ENCODE data around the gene LMO7. TPM values are rescaled to one million over a fixed set of nuclear protein-coding genes. Genes with fewer than 3 reads are reported as not detected.
A peak's percentile ranks its signal among the peaks of the same experiment; 100 is the strongest.
"Not testable (repeated sequence)": the region's sequence is repeated elsewhere in the genome, so short reads cannot be mapped to it uniquely, and the experiment has no call there.

LMO7 gene
- total RNA-seq, 2 experiments from 2014 or later, result 22.0 to 23.4 TPM

DNA sequence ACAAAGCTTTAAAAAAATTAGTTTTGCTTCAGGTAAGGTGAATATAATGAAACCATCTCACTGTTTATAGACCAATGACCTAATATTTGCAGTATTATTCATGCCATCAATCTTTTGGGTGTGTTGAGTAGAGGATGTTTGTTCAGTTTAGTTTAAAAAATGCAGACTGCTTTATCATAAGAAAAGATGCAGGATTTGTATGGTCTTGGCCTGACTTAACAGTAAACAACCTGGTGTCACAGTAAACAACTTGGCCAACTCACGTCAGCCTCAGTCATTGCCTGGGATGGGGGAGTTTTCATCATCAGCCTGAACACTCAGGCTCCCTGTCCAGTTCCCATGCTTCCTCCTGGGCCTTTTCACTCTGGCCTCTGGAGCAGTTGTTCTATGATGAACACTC, 55.1 kb downstream of the LMO7 start:
- Mint-ChIP-seq H3K36me3 (no peaks in the 10 kb centered on the region), H3K27ac (no peak overlapping the region), H3K4me1 (peaks cover 3% of the 10 kb centered on the region), H3K9me3 (no peaks in the 10 kb centered on the region), H3K27me3 (peaks cover 2% of the 10 kb centered on the region), H3K4me3 (no peak overlapping the region)
- POLR2A ChIA-PET, result no interaction called here
- DNase-seq (no peak), ATAC-seq (ENCODE audit: low read depth) (no peak)

- POLR2A ChIA-PET, result interaction anchor here (1.1 kb wide), 1 partner anchor 1210 kb away, joined by 3 read pairs; no protein-coding TSS in a partner anchor
- no peak overlapping the region for H3K4me3 Mint-ChIP-seq
Observed at GRCh38 chr13:75693227-75693626, 57.1 kb downstream of the LMO7 start.

DNA sequence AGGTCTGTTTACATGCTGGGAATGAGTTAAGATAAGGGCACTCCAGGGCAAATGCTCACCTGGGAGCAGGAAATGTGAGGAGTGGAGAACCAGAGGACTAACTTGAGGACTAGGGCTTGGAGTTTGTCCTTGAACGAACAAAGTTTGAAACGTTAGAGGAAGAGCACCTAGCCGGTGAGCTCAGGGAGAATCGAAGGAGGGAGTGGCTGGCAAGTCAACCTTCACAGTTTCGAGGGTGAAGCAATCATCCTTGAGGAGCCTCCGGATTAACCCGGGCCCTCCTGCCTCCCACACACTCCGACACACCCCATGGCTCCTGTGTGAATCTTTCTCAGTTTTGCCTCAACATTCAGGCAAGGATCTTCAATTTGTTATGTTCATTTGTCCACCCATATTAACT, 58.6 kb downstream of the LMO7 start:
- Mint-ChIP-seq H3K36me3 (peaks cover 4% of the 10 kb centered on the region), H3K9me3 (no peaks in the 10 kb centered on the region), H3K4me1 (peaks cover 3% of the 10 kb centered on the region), H3K4me3 (no peak overlapping the region), H3K27ac (no peak overlapping the region), H3K27me3 (no peaks in the 10 kb centered on the region)
- no peak for ATAC-seq (ENCODE audit: low read depth)
- no peak for DNase-seq
- POLR2A ChIA-PET, result no interaction called here

More at GRCh38 chr13:75693227-75693626, 57.1 kb downstream of the LMO7 start:
- no peak overlapping the region for H3K27ac Mint-ChIP-seq
- no peaks in the 10 kb centered on the region for H3K9me3 Mint-ChIP-seq
- no peak for DNase-seq
- no peaks in the 10 kb centered on the region for H3K36me3 Mint-ChIP-seq
- ATAC-seq (ENCODE audit: low read depth), result no peak
- no peaks in the 10 kb centered on the region for H3K27me3 Mint-ChIP-seq
- peaks cover 3% of the 10 kb centered on the region for H3K4me1 Mint-ChIP-seq

DNA sequence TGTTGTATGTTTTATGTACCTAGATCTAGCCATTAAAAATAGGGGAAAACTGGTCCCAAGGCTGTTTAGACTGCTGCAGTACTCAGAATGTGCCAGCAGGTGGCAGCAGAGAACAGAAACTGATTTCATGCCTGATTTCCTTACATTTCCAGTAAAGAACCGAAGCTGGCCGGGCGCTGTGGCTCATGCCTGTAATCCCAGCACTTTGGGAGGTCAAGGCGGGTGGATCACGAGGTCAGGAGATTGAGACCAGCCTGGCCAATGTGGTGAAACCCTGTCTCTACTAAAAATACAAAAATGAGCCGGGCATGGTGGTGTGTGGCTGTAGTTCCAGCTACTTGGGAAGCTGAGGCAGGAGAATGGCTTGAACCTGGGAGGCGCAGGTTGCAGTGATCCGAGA, 59.8 kb downstream of the LMO7 start:
- H3K27me3 Mint-ChIP-seq; H3K36me3 Mint-ChIP-seq; H3K27ac Mint-ChIP-seq; H3K4me1 Mint-ChIP-seq; ATAC-seq (ENCODE audit: low read depth); H3K4me3 Mint-ChIP-seq; H3K9me3 Mint-ChIP-seq: not testable (repeated sequence)
- POLR2A ChIA-PET, result interaction anchor here (0.9 kb wide), 1 partner anchor 70 kb away, joined by 3 read pairs; no protein-coding TSS in a partner anchor
- peak; percentile 69 for DNase-seq

GRCh38 chr13:75699062-75699461, 62.9 kb downstream of the LMO7 start:
- ATAC-seq (ENCODE audit: low read depth) (no peak), DNase-seq (no peak)
- Mint-ChIP-seq H3K36me3 (peaks cover 6% of the 10 kb centered on the region), H3K27me3 (no peaks in the 10 kb centered on the region), H3K4me1 (peaks cover 7% of the 10 kb centered on the region), H3K4me3 (no peak overlapping the region), H3K27ac (no peak overlapping the region), H3K9me3 (no peaks in the 10 kb centered on the region)
- POLR2A ChIA-PET, result no interaction called here

- ATAC-seq (ENCODE audit: low read depth); H3K4me1 Mint-ChIP-seq; H3K27ac Mint-ChIP-seq; H3K36me3 Mint-ChIP-seq; H3K4me3 Mint-ChIP-seq; POLR2A ChIA-PET; H3K27me3 Mint-ChIP-seq; DNase-seq; H3K9me3 Mint-ChIP-seq: not testable (repeated sequence)
Observed at GRCh38 chr13:75699717-75700116, 63.6 kb downstream of the LMO7 start.

DNA sequence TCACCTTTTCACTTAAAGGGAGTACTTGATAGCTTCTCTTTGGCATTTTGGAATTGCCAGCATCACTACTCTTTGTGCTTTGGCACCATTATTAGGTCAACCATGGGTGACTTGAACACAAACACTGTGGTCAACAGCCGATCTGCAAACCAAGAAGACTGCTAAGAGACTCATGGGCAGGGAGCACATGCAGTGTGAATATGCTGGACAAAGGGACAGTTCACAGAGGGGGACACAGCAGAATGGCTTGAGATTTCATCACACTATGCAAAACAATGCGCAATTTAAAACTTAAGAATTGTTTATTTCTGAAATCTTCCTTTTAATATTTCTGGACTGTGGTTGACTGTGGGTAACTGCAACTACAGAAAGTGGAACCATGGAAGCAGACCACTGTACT, 64.4 kb downstream of the LMO7 start:
- H3K4me1 Mint-ChIP-seq, result peaks cover 8% of the 10 kb centered on the region
- ATAC-seq (ENCODE audit: low read depth) (no peak), DNase-seq (no peak)
- POLR2A ChIA-PET, result no interaction called here
- no peak overlapping the region for H3K27ac Mint-ChIP-seq
- H3K27me3 Mint-ChIP-seq, result no peaks in the 10 kb centered on the region
- no peak overlapping the region for H3K4me3 Mint-ChIP-seq
- H3K36me3 Mint-ChIP-seq, result peaks cover 6% of the 10 kb centered on the region
- no peaks in the 10 kb centered on the region for H3K9me3 Mint-ChIP-seq

DNA sequence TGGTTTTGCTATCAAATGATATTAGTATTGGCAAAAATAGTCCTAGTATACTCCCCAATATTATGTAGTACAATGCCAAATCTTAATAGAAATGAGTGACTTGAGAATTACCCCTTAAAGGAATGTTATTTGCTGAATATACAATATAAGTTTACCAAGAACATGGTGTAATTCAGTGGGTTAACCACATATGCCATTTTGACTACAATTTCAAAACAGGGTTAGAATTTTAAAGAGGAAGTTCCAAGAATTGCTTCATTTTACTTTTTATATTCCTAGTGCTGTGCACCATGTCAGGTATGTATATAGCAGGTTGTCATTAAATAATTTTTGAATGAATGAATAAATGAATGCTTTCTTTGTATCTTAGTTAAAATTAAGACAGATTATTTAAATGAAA, 66.3 kb downstream of the LMO7 start:
- POLR2A ChIA-PET, result no interaction called here

DNA sequence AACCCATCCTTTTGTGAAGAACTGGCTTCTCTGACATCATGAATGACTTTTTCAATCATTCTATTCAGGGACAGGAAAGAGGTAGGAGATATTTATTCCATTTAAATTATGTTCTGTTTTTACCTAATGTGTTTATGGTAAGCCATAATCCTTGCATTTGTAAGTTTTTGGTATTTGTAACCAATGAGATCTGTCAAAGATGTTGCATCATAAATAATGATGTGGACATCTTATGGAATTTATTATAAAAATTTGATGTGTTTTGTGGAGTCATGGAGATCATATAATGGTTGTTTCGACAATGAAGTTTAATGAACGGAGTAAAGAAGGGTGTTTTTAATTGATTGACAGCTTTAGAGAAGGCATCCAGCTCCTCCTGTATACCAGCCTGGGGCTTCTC, 67.6 kb downstream of the LMO7 start:
- no peaks in the 10 kb centered on the region for H3K9me3 Mint-ChIP-seq
- no peak overlapping the region for H3K4me3 Mint-ChIP-seq
- POLR2A ChIA-PET, result interaction anchor here (1.1 kb wide), 1 partner anchor 35 kb away, joined by 3 read pairs; no protein-coding TSS in a partner anchor
- no peak for ATAC-seq (ENCODE audit: low read depth)
- peaks cover 6% of the 10 kb centered on the region for H3K36me3 Mint-ChIP-seq
- no peak for DNase-seq
- no peak overlapping the region for H3K27ac Mint-ChIP-seq
- H3K4me1 Mint-ChIP-seq, result peaks cover 7% of the 10 kb centered on the region
- H3K27me3 Mint-ChIP-seq, result no peaks in the 10 kb centered on the region

More for the DNA sequence above, 66.3 kb downstream of the LMO7 start:
- Mint-ChIP-seq H3K4me3 (no peak overlapping the region), H3K27ac (no peak overlapping the region), H3K27me3 (no peaks in the 10 kb centered on the region), H3K9me3 (no peaks in the 10 kb centered on the region), H3K36me3 (peaks cover 6% of the 10 kb centered on the region), H3K4me1 (peaks cover 7% of the 10 kb centered on the region)
- ATAC-seq (ENCODE audit: low read depth) (no peak), DNase-seq (no peak)

DNA sequence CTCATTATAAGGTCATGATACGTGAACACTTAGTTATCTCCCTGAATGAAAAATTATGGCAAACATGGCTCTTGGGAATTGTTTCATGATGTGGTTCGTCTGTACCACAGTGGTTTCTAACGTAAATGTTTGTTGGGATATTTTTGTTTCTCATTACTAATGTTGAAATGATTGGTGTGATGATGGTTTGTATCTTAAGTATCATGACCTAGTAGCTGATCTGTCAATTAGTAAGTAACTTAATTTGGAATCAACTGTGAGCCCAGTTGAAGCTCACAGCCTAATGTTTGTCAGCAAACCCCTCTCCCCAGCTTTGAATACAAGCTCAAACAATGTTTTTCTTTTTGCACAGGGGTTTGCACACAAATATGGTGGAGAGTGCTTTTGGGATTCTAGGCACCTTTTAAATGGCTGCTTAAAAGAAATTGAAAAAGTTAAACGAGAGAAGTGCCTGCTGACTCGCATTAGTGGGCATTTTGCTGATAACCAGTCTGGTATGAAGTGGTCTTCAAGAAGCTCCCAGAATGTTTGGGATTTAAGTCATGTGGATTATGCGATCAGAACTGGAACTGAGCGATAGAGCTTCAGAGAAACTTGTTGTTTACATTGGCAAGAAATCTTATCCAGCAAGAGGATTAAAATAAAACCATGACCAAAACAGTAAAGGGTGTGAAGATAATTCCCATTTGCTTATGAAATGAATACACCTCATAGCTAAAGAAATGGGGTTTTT, 68.2 kb downstream of the LMO7 start:
- POLR2A ChIA-PET, result no interaction called here
- peaks cover 4% of the 10 kb centered on the region for H3K36me3 Mint-ChIP-seq
- no peak overlapping the region for H3K27ac Mint-ChIP-seq
- H3K9me3 Mint-ChIP-seq, result no peaks in the 10 kb centered on the region
- peaks cover 7% of the 10 kb centered on the region for H3K4me1 Mint-ChIP-seq
- no peaks in the 10 kb centered on the region for H3K27me3 Mint-ChIP-seq
- ATAC-seq (ENCODE audit: low read depth) (no peak), DNase-seq (no peak)
- H3K4me3 Mint-ChIP-seq, result no peak overlapping the region

DNA sequence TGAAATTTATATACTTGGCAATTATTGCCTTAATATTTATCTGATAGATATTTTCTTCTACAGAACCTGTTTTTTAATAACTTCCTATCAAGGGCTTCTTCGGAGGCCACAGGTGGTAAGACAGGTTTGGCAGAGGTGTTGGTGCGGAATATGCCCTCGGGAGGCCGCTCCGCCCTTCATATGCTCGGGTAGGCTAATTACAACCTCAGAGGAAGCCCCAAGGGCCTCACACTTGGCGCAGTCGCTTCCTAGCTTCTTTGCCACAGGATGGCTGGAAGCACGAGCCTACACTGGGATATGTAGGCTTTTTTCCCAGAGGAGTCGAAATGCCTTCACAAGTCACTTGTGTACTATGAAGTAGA, 68.8 kb downstream of the LMO7 start:
- Mint-ChIP-seq H3K9me3 (no peaks in the 10 kb centered on the region), H3K36me3 (peaks cover 2% of the 10 kb centered on the region), H3K4me3 (no peak overlapping the region), H3K4me1 (peaks cover 7% of the 10 kb centered on the region), H3K27ac (no peak overlapping the region), H3K27me3 (no peaks in the 10 kb centered on the region)
- DNase-seq, result no peak
- POLR2A ChIA-PET, result no interaction called here
- no peak for ATAC-seq (ENCODE audit: low read depth)

- POLR2A ChIA-PET, result no interaction called here
- Mint-ChIP-seq H3K27ac (no peak overlapping the region), H3K4me3 (no peak overlapping the region), H3K9me3 (no peaks in the 10 kb centered on the region), H3K27me3 (no peaks in the 10 kb centered on the region), H3K36me3 (peaks cover 2% of the 10 kb centered on the region), H3K4me1 (peaks cover 7% of the 10 kb centered on the region)
- no peak for DNase-seq
- ATAC-seq (ENCODE audit: low read depth), result no peak
Observed at GRCh38 chr13:75705395-75705794, 69.3 kb downstream of the LMO7 start.

DNA sequence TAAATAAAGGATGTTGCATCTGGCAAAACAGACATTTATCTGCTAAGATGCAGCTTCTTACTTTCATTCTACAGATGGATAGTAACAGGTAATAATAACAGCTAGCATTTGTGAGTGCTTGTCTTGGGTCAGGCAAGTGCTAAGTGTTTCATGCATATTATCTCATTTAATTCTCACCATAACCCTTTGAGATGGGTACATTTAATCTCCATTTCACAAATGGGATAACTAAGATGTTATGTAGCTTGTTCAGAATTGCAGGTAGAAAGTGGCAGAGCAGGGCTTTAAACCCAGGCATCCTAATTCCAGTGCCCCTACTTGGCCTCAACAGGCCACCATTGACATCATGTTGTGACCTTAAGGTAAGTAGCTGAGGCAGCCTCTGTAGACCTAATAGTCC, 69.8 kb downstream of the LMO7 start:
- H3K9me3 Mint-ChIP-seq, result no peaks in the 10 kb centered on the region
- no peak overlapping the region for H3K4me3 Mint-ChIP-seq
- H3K36me3 Mint-ChIP-seq, result no peaks in the 10 kb centered on the region
- H3K27me3 Mint-ChIP-seq, result no peaks in the 10 kb centered on the region
- DNase-seq (no peak), ATAC-seq (ENCODE audit: low read depth) (no peak)
- no peak overlapping the region for H3K27ac Mint-ChIP-seq
- H3K4me1 Mint-ChIP-seq, result peaks cover 7% of the 10 kb centered on the region
- POLR2A ChIA-PET, result no interaction called here

- H3K9me3 Mint-ChIP-seq, result peaks cover 2% of the 10 kb centered on the region
- no peaks in the 10 kb centered on the region for H3K27me3 Mint-ChIP-seq
- H3K4me1 Mint-ChIP-seq, result peaks cover 4% of the 10 kb centered on the region
- no peak overlapping the region for H3K4me3 Mint-ChIP-seq
- no peak overlapping the region for H3K27ac Mint-ChIP-seq
- ATAC-seq (ENCODE audit: low read depth), result no peak
- peaks cover 3% of the 10 kb centered on the region for H3K36me3 Mint-ChIP-seq
- POLR2A ChIA-PET, result no interaction called here
- no peak for DNase-seq
Observed at GRCh38 chr13:75713852-75714251, 77.7 kb downstream of the LMO7 start.
